Gastrocnemius medialis (tissue), 4 donors: ENCODE results near the gene DDX54. TPM values are rescaled to one million over a fixed set of nuclear protein-coding genes. Genes with fewer than 3 reads are reported as not detected.

Experiments used
- ATAC-seq, 2 donors: fragments of 150-250 bp; one replicate each; pipeline ENCODE4 v1.9.1; 2016
- DNase-seq, 2 donors: peaks; one replicate each; pipeline ENCODE4 v3.0.0-alpha.2; 2019
- H3K27ac ChIP-seq, 4 donors: fragments of 200-600 bp; sonication (generic); 1 replicate in 1 of 4; 2 replicates in 3 of 4; pipeline ENCODE4 v1.5.1; 2016 to 2018; ENCODE audit warnings: mild to moderate bottlenecking in 2 of 4, moderate library complexity in 1 of 4
- H3K27me3 ChIP-seq, 3 donors: fragments of 200-600 bp; sonication (generic) in 2 of 3; 1 replicate in 1 of 3; 2 replicates in 2 of 3; pipeline versions ENCODE4 v1.5.1 to v1.6.0; 2016 to 2019; ENCODE audit warnings: mild to moderate bottlenecking in 1 of 3, moderate library complexity in 1 of 3
- H3K36me3 ChIP-seq, 2 donors: fragments of 200-600 bp; sonication (generic) in 1 of 2; one replicate each; pipeline ENCODE4 v1.5.1; 2017 to 2018
- H3K4me1 ChIP-seq, 2 donors: fragments of 200-600 bp; sonication (generic) in 1 of 2; one replicate each; pipeline ENCODE4 v1.5.1; 2016 to 2017; ENCODE audit warnings: mild to moderate bottlenecking in 2 of 2
- H3K4me3 ChIP-seq, 4 donors: fragments of 200-600 bp; sonication (generic) in 3 of 4; 1 replicate in 1 of 4; 2 replicates in 3 of 4; pipeline ENCODE4 v1.5.1; 2016 to 2019; ENCODE audit warnings: mild to moderate bottlenecking in 2 of 4
- H3K9me3 ChIP-seq, 3 donors: fragments of 200-600 bp; sonication (generic) in 2 of 3; 1 replicate in 1 of 3; 2 replicates in 2 of 3; pipeline ENCODE4 v1.5.1; 2016 to 2019
- POLR2A ChIP-seq, 2 donors: fragments of 450-650 bp; IDR thresholded peaks; one replicate each; pipeline ENCODE4 v1.6.1; 2017; ENCODE audit warnings: antibody characterized with exemption in 2 of 2, mild to moderate bottlenecking in 2 of 2, moderate library complexity in 2 of 2
- in situ Hi-C, 4 donors: fragments of 200-750 bp; cut with MboI; loops; one replicate each; pipeline versions ENCODE4 v1.15.0 to v1.8.0; 2017; ENCODE audit warnings: low sequenced_read_pairs in 4 of 4
- intact Hi-C: fragments of 100-400 bp; cut with DNase I; formaldehyde crosslinking; loops from one replicate; pipeline ENCODE4 v1.15.1; 2023; ENCODE audit warnings: low total_unique reads
- total RNA-seq, 4 donors: library from RNA; depleted of rRNA; stranded (reverse); fragments of >200 nt; gene quantifications; one replicate each; pipeline versions ENCODE4 v1.1.0 to v1.2.3, GENCODE V29; 2016
- TF ChIP-seq, protein P1 (sequence below), 5 experiments: fragments of 450-650 bp in 3 of 5; fragments of 200-600 bp in 2 of 5; sonication (generic) in 2 of 5; IDR thresholded peaks in 4 of 5; conservative IDR thresholded peaks in 1 of 5; 1 replicate in 4 of 5; 2 replicates in 1 of 5; pipeline ENCODE4 v1.5.1; 2016 to 2019; ENCODE audit warnings: antibody characterized with exemption in 5 of 5, mild to moderate bottlenecking in 3 of 5, moderate library complexity in 3 of 5

Gene DDX54
- total RNA-seq, 4 donors from 2014 or later, result 90.0 to 144 (median 108) TPM

DNA sequence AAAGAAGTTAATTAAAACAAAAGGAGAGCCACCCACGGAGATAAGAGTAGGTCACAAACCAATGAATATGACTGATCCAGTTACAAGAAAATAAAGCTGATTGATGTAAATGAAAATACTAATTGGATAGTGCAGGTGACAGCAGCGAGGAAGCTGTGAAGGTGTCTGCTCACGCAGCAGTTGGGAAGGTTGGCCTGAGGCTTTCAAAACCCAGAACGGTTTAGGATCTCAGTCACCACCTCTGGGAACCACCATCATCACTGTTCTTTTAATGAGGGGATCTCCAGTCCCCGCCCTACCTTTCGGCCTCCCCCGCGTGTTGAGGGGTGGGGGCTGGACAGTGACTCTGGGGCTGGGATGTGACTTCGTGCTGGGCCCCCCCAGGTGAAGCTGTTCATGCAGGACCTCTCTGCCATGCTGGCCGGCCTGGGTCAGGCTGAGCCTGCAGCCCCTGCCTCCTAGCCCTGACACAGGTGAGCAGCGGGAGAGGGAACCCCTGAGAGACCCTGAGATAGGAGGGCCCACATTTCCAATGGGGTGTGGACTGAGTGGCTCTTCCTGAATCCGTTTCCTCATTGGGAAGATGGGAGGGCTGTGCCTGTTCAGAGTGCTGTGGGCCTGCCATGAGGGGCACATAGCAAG is 27.9 kb downstream of the DDX54 start:
- intact Hi-C loops, result no loop called here
- Histone ChIP-seq H3K4me3 (no peak overlapping the region), H3K27me3 (peaks cover 31 to 37% (median 34%) of the 10 kb centered on the region in 3 donors), H3K9me3 (no peaks in the 10 kb centered on the region), H3K4me1 (no peaks in the 10 kb centered on the region), H3K27ac (no peak overlapping the region), H3K36me3 (peaks cover 0 to 50% of the 10 kb centered on the region in 2 donors)
- in situ Hi-C loops, result no loop called here
- DNase-seq (no peak), ATAC-seq (no peak)
- TF ChIP-seq, protein P1, sequence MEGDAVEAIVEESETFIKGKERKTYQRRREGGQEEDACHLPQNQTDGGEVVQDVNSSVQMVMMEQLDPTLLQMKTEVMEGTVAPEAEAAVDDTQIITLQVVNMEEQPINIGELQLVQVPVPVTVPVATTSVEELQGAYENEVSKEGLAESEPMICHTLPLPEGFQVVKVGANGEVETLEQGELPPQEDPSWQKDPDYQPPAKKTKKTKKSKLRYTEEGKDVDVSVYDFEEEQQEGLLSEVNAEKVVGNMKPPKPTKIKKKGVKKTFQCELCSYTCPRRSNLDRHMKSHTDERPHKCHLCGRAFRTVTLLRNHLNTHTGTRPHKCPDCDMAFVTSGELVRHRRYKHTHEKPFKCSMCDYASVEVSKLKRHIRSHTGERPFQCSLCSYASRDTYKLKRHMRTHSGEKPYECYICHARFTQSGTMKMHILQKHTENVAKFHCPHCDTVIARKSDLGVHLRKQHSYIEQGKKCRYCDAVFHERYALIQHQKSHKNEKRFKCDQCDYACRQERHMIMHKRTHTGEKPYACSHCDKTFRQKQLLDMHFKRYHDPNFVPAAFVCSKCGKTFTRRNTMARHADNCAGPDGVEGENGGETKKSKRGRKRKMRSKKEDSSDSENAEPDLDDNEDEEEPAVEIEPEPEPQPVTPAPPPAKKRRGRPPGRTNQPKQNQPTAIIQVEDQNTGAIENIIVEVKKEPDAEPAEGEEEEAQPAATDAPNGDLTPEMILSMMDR (IDR thresholded peaks at IDR 0.05 in 4 of 5, conservative IDR thresholded peaks at IDR 0.05 in 1 of 5), result no peak
- TF ChIP-seq POLR2A (IDR thresholded peaks at IDR 0.05), result no peak

- ATAC-seq (no peak), DNase-seq (no peak)
- Histone ChIP-seq H3K27me3 (peaks cover 44 to 54% (median 47%) of the 10 kb centered on the region in 3 donors), H3K4me1 (no peaks in the 10 kb centered on the region), H3K36me3 (peaks cover 0 to 33% of the 10 kb centered on the region in 2 donors), H3K27ac (no peak overlapping the region), H3K4me3 (no peak overlapping the region), H3K9me3 (no peaks in the 10 kb centered on the region)
- TF ChIP-seq, protein P1 (IDR thresholded peaks at IDR 0.05 in 4 of 5, conservative IDR thresholded peaks at IDR 0.05 in 1 of 5), result no peak
- TF ChIP-seq POLR2A (IDR thresholded peaks at IDR 0.05), result no peak
- intact Hi-C loops (no loop called here), in situ Hi-C loops (no loop called here)
Observed at GRCh38 chr12:113155646-113156045, 29.6 kb downstream of the DDX54 start.

DNA sequence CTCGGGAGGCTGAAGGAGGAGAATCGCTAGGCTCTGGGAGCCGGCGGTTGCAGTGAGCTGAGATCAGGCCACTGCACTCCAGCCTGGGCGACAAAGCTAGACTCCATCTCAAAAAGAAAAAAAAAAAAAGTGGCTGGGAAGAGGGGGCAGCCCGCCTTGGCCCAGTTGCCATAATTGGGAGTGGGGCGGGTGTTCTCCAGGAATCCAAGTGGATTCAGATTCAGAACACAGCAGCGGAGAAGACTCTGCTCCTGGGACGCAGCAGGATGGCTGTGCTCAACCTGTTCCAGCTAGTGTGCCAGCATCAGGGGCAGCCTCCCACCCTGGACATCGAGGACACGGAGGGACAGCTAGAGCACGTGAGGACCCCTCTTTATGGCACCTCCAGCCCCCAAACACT is 30.2 kb downstream of the DDX54 start:
- TF ChIP-seq, protein P1 (IDR thresholded peaks at IDR 0.05 in 4 of 5, conservative IDR thresholded peaks at IDR 0.05 in 1 of 5), result no peak
- no peak for TF ChIP-seq POLR2A (IDR thresholded peaks at IDR 0.05)
- Histone ChIP-seq H3K9me3 (no peaks in the 10 kb centered on the region), H3K27ac (no peak overlapping the region), H3K36me3 (peaks cover 0 to 27% of the 10 kb centered on the region in 2 donors), H3K4me1 (no peaks in the 10 kb centered on the region), H3K4me3 (no peak overlapping the region), H3K27me3 (peaks cover 50 to 60% (median 52%) of the 10 kb centered on the region in 3 donors)
- in situ Hi-C loops, result no loop called here
- DNase-seq (no peak), ATAC-seq (no peak)
- intact Hi-C loops, result no loop called here

GRCh38 chr12:113154351-113154973 is 30.8 kb downstream of the DDX54 start:
- Histone ChIP-seq H3K27me3 (peaks cover 50 to 66% (median 53%) of the 10 kb centered on the region in 3 donors), H3K4me3 (no peak overlapping the region), H3K27ac (no peak overlapping the region), H3K4me1 (no peaks in the 10 kb centered on the region), H3K9me3 (no peaks in the 10 kb centered on the region), H3K36me3 (peaks cover 0 to 21% of the 10 kb centered on the region in 2 donors)
- ATAC-seq (no peak), DNase-seq (no peak)
- in situ Hi-C loops (loop anchor here in 1 of 4 donors (5.0 kb wide), 1 partner anchor 107 kb away; no protein-coding TSS in a partner anchor), intact Hi-C loops (no loop called here)
- TF ChIP-seq, protein P1 (IDR thresholded peaks at IDR 0.05 in 4 of 5, conservative IDR thresholded peaks at IDR 0.05 in 1 of 5), result no peak
- no peak for TF ChIP-seq POLR2A (IDR thresholded peaks at IDR 0.05)
